Measurements from ENCODE around the gene ZSWIM1.
"Not testable (repeated sequence)": the region's sequence is repeated elsewhere in the genome, so short reads cannot be mapped to it uniquely, and the experiment has no call there.

ZSWIM1 gene

GRCh38 chr20:45890077-45890984 lies 9.3 kb downstream of the ZSWIM1 start:
- peak; percentile 91 for DNase-seq (ENCODE audit: low spot score)

- peak; percentile 98 for DNase-seq (ENCODE audit: low spot score)
Measured at GRCh38 chr20:45890985-45891983, 10.3 kb downstream of the ZSWIM1 start, which contains the start of the genes CTSA and NEURL2. Gene CTSA (plus strand): TSS chr20:45891335. CDS start chr20:45891569, 234 bp downstream. Gene NEURL2 (minus strand): TSS chr20:45891208. CDS start chr20:45890991, 217 bp downstream.

- DNase-seq (ENCODE audit: low spot score): peak; percentile 84
Measured at GRCh38 chr20:45892049-45892825, 11.2 kb downstream of the ZSWIM1 start.

- DNase-seq (ENCODE audit: low spot score): no peak
Measured at GRCh38 chr20:45892828-45893500, 11.9 kb downstream of the ZSWIM1 start.

GRCh38 chr20:45893831-45894230 lies 12.8 kb downstream of the ZSWIM1 start:
- DNase-seq (ENCODE audit: low spot score): no peak

- no peak for DNase-seq (ENCODE audit: low spot score)
Measured at GRCh38 chr20:45894797-45895196, 13.8 kb downstream of the ZSWIM1 start.

- DNase-seq (ENCODE audit: low spot score): no peak
Measured at GRCh38 chr20:45896641-45897161, 15.7 kb downstream of the ZSWIM1 start.

- DNase-seq (ENCODE audit: low spot score): no peak
Measured at GRCh38 chr20:45897289-45897688, 16.3 kb downstream of the ZSWIM1 start.

GRCh38 chr20:45897692-45898091 lies 16.7 kb downstream of the ZSWIM1 start:
- DNase-seq (ENCODE audit: low spot score): no peak

GRCh38 chr20:45898285-45898684 lies 17.3 kb downstream of the ZSWIM1 start:
- DNase-seq (ENCODE audit: low spot score): no peak

GRCh38 chr20:45899046-45899835 lies 18.2 kb downstream of the ZSWIM1 start:
- DNase-seq (ENCODE audit: low spot score): no peak

- not testable (repeated sequence) for DNase-seq (ENCODE audit: low spot score)
Measured at GRCh38 chr20:45901332-45901731, 20.3 kb downstream of the ZSWIM1 start.

GRCh38 chr20:45902199-45902701 lies 21.2 kb downstream of the ZSWIM1 start:
- no peak for DNase-seq (ENCODE audit: low spot score)

GRCh38 chr20:45904583-45905504 lies 23.8 kb downstream of the ZSWIM1 start:
- DNase-seq (ENCODE audit: low spot score): no peak

GRCh38 chr20:45905505-45906079 lies 24.6 kb downstream of the ZSWIM1 start:
- DNase-seq (ENCODE audit: low spot score): peak; percentile 81

- DNase-seq (ENCODE audit: low spot score): no peak
Measured at GRCh38 chr20:45907219-45907948, 26.4 kb downstream of the ZSWIM1 start.

GRCh38 chr20:45908084-45908483 lies 27.1 kb downstream of the ZSWIM1 start:
- DNase-seq (ENCODE audit: low spot score): no peak

All from hepatic stellate cell (primary cell).